Uterus (tissue), 4 donors: ENCODE data around the gene FAM168B. TPM values are rescaled to one million over a fixed set of nuclear protein-coding genes. Genes with fewer than 3 reads are reported as not detected.

Experiments
- DNase-seq, 2 donors: peaks; one replicate each; pipeline ENCODE4 v3.0.0-alpha.2; 2019 to 2020
- H3K27ac ChIP-seq, 2 donors: fragments of 200-600 bp; sonication (generic); 1 replicate in 1 of 2; 2 replicates in 1 of 2; pipeline ENCODE4 v1.5.1; 2016 to 2018
- H3K27me3 ChIP-seq, 2 donors: fragments of 200-600 bp; sonication (generic); one replicate each; pipeline ENCODE4 v1.5.1; 2018 to 2019; ENCODE audit warnings: control low read depth in 1 of 2
- H3K36me3 ChIP-seq, 2 donors: fragments of 200-600 bp; sonication (generic); one replicate each; pipeline ENCODE4 v1.5.1; 2019; ENCODE audit warnings: control low read depth in 1 of 2
- H3K4me1 ChIP-seq, 2 donors: fragments of 200-600 bp; sonication (generic); one replicate each; pipeline ENCODE4 v1.5.1; 2018 to 2019; ENCODE audit warnings: control low read depth in 1 of 2
- H3K4me3 ChIP-seq, 2 donors: fragments of 200-600 bp; sonication (generic); 1 replicate in 1 of 2; 2 replicates in 1 of 2; pipeline ENCODE4 v1.5.1; 2018 to 2019; ENCODE audit warnings: mild to moderate bottlenecking in 1 of 2
- H3K9me3 ChIP-seq, 2 donors: fragments of 200-600 bp; sonication (generic); one replicate each; pipeline ENCODE4 v1.5.1; 2019; ENCODE audit warnings: control low read depth in 1 of 2
- POLR2A ChIP-seq, 2 donors: fragments of 450-650 bp; IDR thresholded peaks; one replicate each; pipeline ENCODE4 v1.6.1; 2016; ENCODE audit warnings: antibody characterized with exemption in 2 of 2, mild to moderate bottlenecking in 1 of 2, moderate library complexity in 1 of 2
- intact Hi-C: fragments of 100-400 bp; cut with DNase I; formaldehyde crosslinking; loops from one replicate; pipeline ENCODE4 v1.15.1; 2023; ENCODE audit warnings: low total_unique reads
- total RNA-seq, 4 donors: library from RNA; depleted of rRNA in 3 of 4; stranded (reverse); fragments of >200 nt in 3 of 4; gene quantifications; one replicate each; pipeline versions ENCODE4 v1.1.0 to v1.2.4, GENCODE V29; 2014 to 2023
- TF ChIP-seq, protein P1 (sequence below), 4 experiments: fragments of 200-600 bp in 2 of 4; fragments of 450-650 bp in 2 of 4; sonication (generic) in 2 of 4; IDR thresholded peaks; one replicate each; pipeline ENCODE4 v1.5.1; 2016 to 2019; ENCODE audit warnings: antibody characterized with exemption in 4 of 4, mild to moderate bottlenecking in 2 of 4, moderate library complexity in 1 of 4
- donor health status: DM: yes; HTN: yes; CAD: no.

The FAM168B gene
- total RNA-seq, 4 donors from 2014 or later: 50.0 to 194 (median 104) TPM

DNA sequence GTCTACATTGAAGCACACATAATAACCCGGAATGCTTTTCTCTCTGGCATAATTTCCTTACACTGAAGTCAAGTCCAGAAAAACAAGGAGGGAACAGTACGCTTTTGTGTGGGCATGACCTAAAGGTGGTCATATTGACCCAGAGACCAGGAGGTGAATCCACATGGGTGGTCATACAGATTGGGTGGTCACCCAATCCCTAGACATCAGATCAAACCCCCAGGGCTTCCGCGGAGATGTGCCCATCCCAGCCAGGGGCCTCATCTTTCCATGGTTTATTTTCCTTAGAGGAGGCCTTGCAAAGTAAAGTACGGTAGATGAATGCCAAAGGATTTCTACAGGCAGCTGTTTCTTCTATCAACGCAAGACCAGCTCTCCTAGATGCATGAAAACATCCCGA is 38.8 kb downstream of the FAM168B start:
- H3K27me3 ChIP-seq: no peaks in the 10 kb centered on the region
- H3K27ac ChIP-seq: no peak overlapping the region
- H3K4me1 ChIP-seq: peaks cover 0 to 4% of the 10 kb centered on the region in 2 donors
- intact Hi-C loops: no loop called here
- H3K4me3 ChIP-seq: no peak overlapping the region
- DNase-seq: no peak
- TF ChIP-seq, protein P1, sequence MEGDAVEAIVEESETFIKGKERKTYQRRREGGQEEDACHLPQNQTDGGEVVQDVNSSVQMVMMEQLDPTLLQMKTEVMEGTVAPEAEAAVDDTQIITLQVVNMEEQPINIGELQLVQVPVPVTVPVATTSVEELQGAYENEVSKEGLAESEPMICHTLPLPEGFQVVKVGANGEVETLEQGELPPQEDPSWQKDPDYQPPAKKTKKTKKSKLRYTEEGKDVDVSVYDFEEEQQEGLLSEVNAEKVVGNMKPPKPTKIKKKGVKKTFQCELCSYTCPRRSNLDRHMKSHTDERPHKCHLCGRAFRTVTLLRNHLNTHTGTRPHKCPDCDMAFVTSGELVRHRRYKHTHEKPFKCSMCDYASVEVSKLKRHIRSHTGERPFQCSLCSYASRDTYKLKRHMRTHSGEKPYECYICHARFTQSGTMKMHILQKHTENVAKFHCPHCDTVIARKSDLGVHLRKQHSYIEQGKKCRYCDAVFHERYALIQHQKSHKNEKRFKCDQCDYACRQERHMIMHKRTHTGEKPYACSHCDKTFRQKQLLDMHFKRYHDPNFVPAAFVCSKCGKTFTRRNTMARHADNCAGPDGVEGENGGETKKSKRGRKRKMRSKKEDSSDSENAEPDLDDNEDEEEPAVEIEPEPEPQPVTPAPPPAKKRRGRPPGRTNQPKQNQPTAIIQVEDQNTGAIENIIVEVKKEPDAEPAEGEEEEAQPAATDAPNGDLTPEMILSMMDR (IDR thresholded peaks at IDR 0.05): no peak
- TF ChIP-seq POLR2A (IDR thresholded peaks at IDR 0.05): no peak
- H3K36me3 ChIP-seq: no peaks in the 10 kb centered on the region
- no peaks in the 10 kb centered on the region for H3K9me3 ChIP-seq

GRCh38 chr2:131052741-131053263 is 40.5 kb downstream of the FAM168B start:
- intact Hi-C loops: no loop called here
- Histone ChIP-seq H3K4me1 (peaks cover 0 to 4% of the 10 kb centered on the region in 2 donors), H3K27me3 (no peaks in the 10 kb centered on the region), H3K4me3 (no peak overlapping the region), H3K27ac (no peak overlapping the region), H3K9me3 (no peaks in the 10 kb centered on the region), H3K36me3 (no peaks in the 10 kb centered on the region)
- TF ChIP-seq POLR2A (IDR thresholded peaks at IDR 0.05): no peak
- DNase-seq: no peak

GRCh38 chr2:131050896-131051295 is 42.4 kb downstream of the FAM168B start:
- DNase-seq: no peak
- Histone ChIP-seq H3K9me3 (no peaks in the 10 kb centered on the region), H3K36me3 (no peaks in the 10 kb centered on the region), H3K27ac (no peak overlapping the region), H3K4me1 (peaks cover 0 to 3% of the 10 kb centered on the region in 2 donors), H3K4me3 (no peak overlapping the region), H3K27me3 (no peaks in the 10 kb centered on the region)
- intact Hi-C loops: no loop called here
- TF ChIP-seq POLR2A (IDR thresholded peaks at IDR 0.05): no peak
- TF ChIP-seq, protein P1 (IDR thresholded peaks at IDR 0.05): no peak

GRCh38 chr2:131049150-131049718 is 44.0 kb downstream of the FAM168B start:
- H3K27me3 ChIP-seq: no peaks in the 10 kb centered on the region
- H3K4me1 ChIP-seq: no peaks in the 10 kb centered on the region
- no peak overlapping the region for H3K4me3 ChIP-seq
- H3K27ac ChIP-seq: no peak overlapping the region
- no peak for DNase-seq
- H3K9me3 ChIP-seq: no peaks in the 10 kb centered on the region
- TF ChIP-seq, protein P1 (IDR thresholded peaks at IDR 0.05): no peak
- TF ChIP-seq POLR2A (IDR thresholded peaks at IDR 0.05): no peak
- intact Hi-C loops: no loop called here
- no peaks in the 10 kb centered on the region for H3K36me3 ChIP-seq

GRCh38 chr2:131048641-131049040 is 44.6 kb downstream of the FAM168B start:
- no peaks in the 10 kb centered on the region for H3K4me1 ChIP-seq
- no peak for TF ChIP-seq POLR2A (IDR thresholded peaks at IDR 0.05)
- TF ChIP-seq, protein P1 (IDR thresholded peaks at IDR 0.05): no peak
- H3K9me3 ChIP-seq: no peaks in the 10 kb centered on the region
- H3K36me3 ChIP-seq: no peaks in the 10 kb centered on the region
- H3K27me3 ChIP-seq: no peaks in the 10 kb centered on the region
- DNase-seq: no peak
- intact Hi-C loops: no loop called here
- H3K27ac ChIP-seq: no peak overlapping the region
- no peak overlapping the region for H3K4me3 ChIP-seq
